Upper lobe of right lung (tissue), 1 donor: ENCODE results near the gene C7orf33. TPM values are rescaled to one million over a fixed set of nuclear protein-coding genes. Genes with fewer than 3 reads are reported as not detected.

Source experiments
- ATAC-seq: fragments of 200-7000 bp; cut with Tn5 transposase; one replicate; pipeline ENCODE4 v1.9.1; 2020; ENCODE audit warnings: mild to moderate bottlenecking, moderate library complexity
- DNase-seq: peaks from one replicate; pipeline ENCODE4 v3.0.0-alpha.2; 2020
- H3K27ac ChIP-seq: fragments of 200-600 bp; one replicate; pipeline ENCODE4 v1.8.0; 2022
- H3K27me3 ChIP-seq: fragments of 200-600 bp; one replicate; pipeline ENCODE4 v1.8.0; 2022; ENCODE audit warnings: mild to moderate bottlenecking
- H3K36me3 ChIP-seq: fragments of 200-600 bp; one replicate; pipeline ENCODE4 v1.8.0; 2022
- H3K4me1 ChIP-seq: fragments of 200-600 bp; one replicate; pipeline ENCODE4 v1.8.0; 2022
- H3K4me3 ChIP-seq: fragments of 200-600 bp; one replicate; pipeline ENCODE4 v1.8.0; 2022; ENCODE audit warnings: mild to moderate bottlenecking
- H3K9me3 ChIP-seq: fragments of 200-600 bp; one replicate; pipeline ENCODE4 v1.8.0; 2022
- CTCF ChIP-seq: fragments of 200-600 bp; IDR thresholded peaks from one replicate; pipeline ENCODE4 v1.8.0; 2022; ENCODE audit warnings: antibody characterized with exemption
- intact Hi-C: fragments of 100-400 bp; cut with DNase I; formaldehyde crosslinking; loops from one replicate; pipeline ENCODE4 v1.11.0; 2022
- total RNA-seq: library from RNA; stranded (reverse); fragmentation: NEBNext Ultra II Directional; extraction: Animal tissue kit (Norgen Biotek cat#: 25700); gene quantifications from one replicate; pipeline ENCODE4 v1.2.1, GENCODE V29; 2021
- donor health status: DM: no; HTN: yes; CAD: no; lungs with severe emphysema.

The C7orf33 gene
- total RNA-seq, 1 donor from 2014 or later, result not detected

- TF ChIP-seq CTCF, result no peak
Measured at GRCh38 chr7:148624735-148625134, 34.2 kb downstream of the C7orf33 start.

GRCh38 chr7:148625342-148625741, 34.8 kb downstream of the C7orf33 start:
- no peak for ATAC-seq
- Histone ChIP-seq H3K4me1 (no peaks in the 10 kb centered on the region), H3K27ac (no peak overlapping the region), H3K27me3 (peaks cover 5% of the 10 kb centered on the region), H3K9me3 (no peaks in the 10 kb centered on the region), H3K36me3 (no peaks in the 10 kb centered on the region), H3K4me3 (no peak overlapping the region)
- no peak for DNase-seq
- intact Hi-C loops, result no loop called here
- no peak for TF ChIP-seq CTCF

More at GRCh38 chr7:148624735-148625134, 34.2 kb downstream of the C7orf33 start:
- no peak for ATAC-seq
- H3K9me3 ChIP-seq, result no peaks in the 10 kb centered on the region
- intact Hi-C loops, result no loop called here
- no peaks in the 10 kb centered on the region for H3K36me3 ChIP-seq
- H3K4me3 ChIP-seq, result no peak overlapping the region
- H3K4me1 ChIP-seq, result no peaks in the 10 kb centered on the region
- H3K27me3 ChIP-seq, result peaks cover 5% of the 10 kb centered on the region
- no peak overlapping the region for H3K27ac ChIP-seq
- no peak for DNase-seq

GRCh38 chr7:148626828-148627227, 36.3 kb downstream of the C7orf33 start:
- Histone ChIP-seq H3K36me3 (no peaks in the 10 kb centered on the region), H3K27ac (no peak overlapping the region), H3K4me1 (no peaks in the 10 kb centered on the region), H3K9me3 (no peaks in the 10 kb centered on the region), H3K4me3 (no peak overlapping the region), H3K27me3 (peaks cover 2% of the 10 kb centered on the region)
- no peak for TF ChIP-seq CTCF
- intact Hi-C loops, result no loop called here
- no peak for ATAC-seq
- no peak for DNase-seq

GRCh38 chr7:148628011-148628410, 37.4 kb downstream of the C7orf33 start:
- H3K4me1 ChIP-seq, result no peaks in the 10 kb centered on the region
- H3K4me3 ChIP-seq, result no peak overlapping the region
- intact Hi-C loops, result no loop called here
- H3K27ac ChIP-seq, result no peak overlapping the region
- no peaks in the 10 kb centered on the region for H3K36me3 ChIP-seq
- ATAC-seq, result no peak
- no peak for TF ChIP-seq CTCF
- no peaks in the 10 kb centered on the region for H3K27me3 ChIP-seq
- no peak for DNase-seq
- H3K9me3 ChIP-seq, result no peaks in the 10 kb centered on the region

- DNase-seq (no peak), ATAC-seq (no peak)
- Histone ChIP-seq H3K9me3 (no peaks in the 10 kb centered on the region), H3K4me1 (no peaks in the 10 kb centered on the region), H3K27ac (no peak overlapping the region), H3K27me3 (no peaks in the 10 kb centered on the region), H3K4me3 (no peak overlapping the region), H3K36me3 (no peaks in the 10 kb centered on the region)
- intact Hi-C loops, result no loop called here
- TF ChIP-seq CTCF, result no peak
Measured at GRCh38 chr7:148630078-148630477, 39.5 kb downstream of the C7orf33 start.

- H3K4me3 ChIP-seq, result no peak overlapping the region
- ATAC-seq (no peak), DNase-seq (no peak)
- no peaks in the 10 kb centered on the region for H3K9me3 ChIP-seq
- no peaks in the 10 kb centered on the region for H3K4me1 ChIP-seq
- intact Hi-C loops, result no loop called here
- no peaks in the 10 kb centered on the region for H3K27me3 ChIP-seq
- H3K27ac ChIP-seq, result no peak overlapping the region
- no peak for TF ChIP-seq CTCF
- no peaks in the 10 kb centered on the region for H3K36me3 ChIP-seq
Measured at GRCh38 chr7:148633761-148634160, 43.2 kb downstream of the C7orf33 start.
